Renal cortex interstitium (tissue), 11 donors: Measurements from ENCODE around the gene AGO4. TPM values are rescaled to one million over a fixed set of nuclear protein-coding genes. Genes with fewer than 3 reads are reported as not detected.
"Not testable (repeated sequence)": the region's sequence is repeated elsewhere in the genome, so short reads cannot be mapped to it uniquely, and the experiment has no call there.

ENCODE experiments used
- DNase-seq, 11 donors: peaks; one replicate each; pipeline ENCODE4 v3.0.0-alpha.2; 2013; ENCODE audit warnings: low read depth in 9 of 11, low spot score in 4 of 11; ENCODE audit errors: extremely low read depth in 1 of 11
- polyA plus RNA-seq, 3 donors: library from polyadenylated mRNA; unstranded; fragments of 120-200 nt; gene quantifications; one replicate each; pipeline ENCODE4 v1.2.1, GENCODE V29; 2013; ENCODE audit not compliant: insufficient read length in 3 of 3

AGO4 gene
- polyA plus RNA-seq, 3 donors, result 20.8 to 32.0 (median 20.9) TPM

GRCh38 chr1:35885961-35886558 lies 78.2 kb downstream of the AGO4 start:
- no peak for DNase-seq

- no peak for DNase-seq
Measured at GRCh38 chr1:35886577-35887431, 79.0 kb downstream of the AGO4 start.

- DNase-seq, result no peak
Measured at GRCh38 chr1:35887508-35887907, 79.7 kb downstream of the AGO4 start.

GRCh38 chr1:35888255-35888654 lies 80.4 kb downstream of the AGO4 start:
- DNase-seq, result no peak

- not testable (repeated sequence) for DNase-seq
Measured at GRCh38 chr1:35888981-35889380, 81.2 kb downstream of the AGO4 start.

- no peak for DNase-seq
Measured at GRCh38 chr1:35893051-35893879, 85.4 kb downstream of the AGO4 start.

- no peak for DNase-seq
Measured at GRCh38 chr1:35894183-35894582, 86.4 kb downstream of the AGO4 start.

GRCh38 chr1:35894656-35895055 lies 86.8 kb downstream of the AGO4 start:
- DNase-seq, result no peak

- DNase-seq, result no peak
Measured at GRCh38 chr1:35899941-35900340, 92.1 kb downstream of the AGO4 start.

- no peak for DNase-seq
Measured at GRCh38 chr1:35901235-35901634, 93.4 kb downstream of the AGO4 start.

- DNase-seq, result no peak
Measured at GRCh38 chr1:35902671-35903070, 94.9 kb downstream of the AGO4 start.

Other genes with a start within 250 kb of the AGO4 start
- 1 to 10 TPM in 2 of 3 donors, under 1 TPM in 1; 0.78 to 1.6 (median 1.0) TPM for gene TFAP2E, start 234.7 kb upstream of the AGO4 start, polyA plus RNA-seq
- gene PSMB2, start 166.5 kb upstream of the AGO4 start, polyA plus RNA-seq, result 10 to 100 TPM; 77.0 to 85.3 (median 77.3) TPM
- 10 to 100 TPM in 1 of 3 donors, 1 to 10 TPM in 2; 7.1 to 11.7 (median 9.8) TPM for gene C1orf216, start 89.1 kb upstream of the AGO4 start, polyA plus RNA-seq
- 10 to 100 TPM in 2 of 3 donors, 1 to 10 TPM in 1; 9.0 to 16.9 (median 16.4) TPM for gene CLSPN, start 38.0 kb upstream of the AGO4 start, polyA plus RNA-seq
- gene AGO1, start 75.2 kb downstream of the AGO4 start, polyA plus RNA-seq, result 10 to 100 TPM; 17.1 to 18.5 (median 17.2) TPM
- 10 to 100 TPM; 11.6 to 13.8 (median 11.8) TPM for gene AGO3, start 123.1 kb downstream of the AGO4 start, polyA plus RNA-seq